Immature natural killer cell (primary cell): ENCODE measurements around the gene CELF3. TPM values are rescaled to one million over a fixed set of nuclear protein-coding genes. Genes with fewer than 3 reads are reported as not detected.

ENCODE experiments used
- DNase-seq, 3 donors: peaks; one replicate each; pipeline ENCODE4 v3.0.0; 2022; ENCODE audit warnings: mixed read lengths in 1 of 3
- H3K27ac Mint-ChIP-seq, 6 donors: one replicate each; pipeline ENCODE4 v1.8.0; 2020; ENCODE audit warnings: mixed read lengths in 6 of 6, mild to moderate bottlenecking in 5 of 6, inconsistent platforms in 4 of 6, moderate library complexity in 3 of 6
- H3K27me3 Mint-ChIP-seq, 3 donors: one replicate each; pipeline ENCODE4 v1.8.0; 2020 to 2021; ENCODE audit warnings: low read depth in 3 of 3, mild to moderate bottlenecking in 3 of 3, mixed read lengths in 3 of 3, moderate library complexity in 3 of 3, inconsistent platforms in 1 of 3
- H3K36me3 Mint-ChIP-seq, 3 donors: one replicate each; pipeline ENCODE4 v1.8.0; 2020; ENCODE audit warnings: mixed read lengths in 3 of 3, inconsistent platforms in 2 of 3, mild to moderate bottlenecking in 2 of 3
- H3K4me1 Mint-ChIP-seq, 2 donors: one replicate each; pipeline ENCODE4 v1.8.0; 2020; ENCODE audit warnings: inconsistent platforms in 2 of 2, mild to moderate bottlenecking in 2 of 2, mixed read lengths in 2 of 2, moderate library complexity in 1 of 2
- H3K4me3 Mint-ChIP-seq, 5 donors: one replicate each; pipeline ENCODE4 v1.8.0; 2020; ENCODE audit warnings: mild to moderate bottlenecking in 5 of 5, mixed read lengths in 5 of 5, inconsistent platforms in 3 of 5, moderate library complexity in 3 of 5
- H3K9me3 Mint-ChIP-seq, 6 donors: one replicate each; pipeline ENCODE4 v1.8.0; 2020; ENCODE audit warnings: mild to moderate bottlenecking in 6 of 6, mixed read lengths in 6 of 6, inconsistent platforms in 4 of 6, moderate library complexity in 3 of 6
- polyA plus RNA-seq, 3 donors: library from polyadenylated mRNA; unstranded; fragments of 300-500 nt; fragmentation: Illumina TruSeq; gene quantifications; one replicate each; pipeline ENCODE4 v1.2.3, GENCODE V29; 2021

Gene CELF3
- polyA plus RNA-seq, 3 donors from 2014 or later = not detected

DNA sequence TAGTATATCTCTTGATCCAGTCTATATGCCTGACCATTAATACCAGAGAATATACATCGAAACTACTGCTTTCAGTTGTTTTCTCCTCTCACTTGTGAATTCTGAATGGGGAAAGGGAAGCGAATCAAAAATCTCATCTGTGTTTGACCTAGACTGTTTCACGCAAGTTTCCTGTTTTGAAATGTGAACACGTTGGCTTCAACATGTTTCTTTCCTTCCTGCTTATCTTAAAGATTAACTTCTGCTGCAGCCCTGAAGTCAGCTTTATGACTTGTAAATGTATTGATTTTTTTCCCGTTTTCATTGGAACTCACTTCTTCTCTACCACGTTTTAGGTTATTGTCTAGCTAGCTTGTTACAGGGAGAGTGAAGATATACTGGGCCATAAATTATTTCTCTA is 54.9 kb downstream of the CELF3 start:
- DNase-seq = no peak
- H3K27me3 Mint-ChIP-seq = no peaks in the 10 kb centered on the region
- peaks cover 13 to 38% (median 14%) of the 10 kb centered on the region in 3 donors for H3K36me3 Mint-ChIP-seq
- no peak overlapping the region for H3K4me3 Mint-ChIP-seq
- peak overlapping the region in 4 of 6 donors; percentile 8 to 68 (median 43) for H3K27ac Mint-ChIP-seq
- peaks cover 5 to 12% of the 10 kb centered on the region in 2 donors for H3K4me1 Mint-ChIP-seq
- no peaks in the 10 kb centered on the region for H3K9me3 Mint-ChIP-seq

DNA sequence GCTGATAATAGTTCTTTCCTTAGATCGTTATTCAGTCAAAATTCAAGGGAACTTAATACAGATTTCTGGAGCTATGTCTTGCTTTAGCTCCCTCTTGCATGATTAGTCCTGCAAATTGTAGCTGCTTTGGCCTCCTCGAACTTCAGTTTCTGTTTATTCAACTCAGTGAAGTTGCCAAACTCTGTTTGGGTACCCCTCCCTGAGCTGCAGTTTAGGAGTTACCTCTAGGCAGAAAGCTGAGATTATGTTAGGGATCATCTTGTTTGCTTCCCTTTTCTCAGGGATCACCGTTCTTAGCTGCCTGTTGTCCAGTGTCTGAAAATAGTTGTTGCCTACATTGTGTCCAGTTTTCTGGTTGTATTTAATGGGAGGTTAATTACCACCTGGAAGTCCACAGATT is 61.2 kb downstream of the CELF3 start:
- DNase-seq = no peak
- Mint-ChIP-seq H3K27ac (no peak overlapping the region), H3K9me3 (no peaks in the 10 kb centered on the region), H3K27me3 (peaks cover 0 to 1% (median 0%) of the 10 kb centered on the region in 3 donors), H3K36me3 (peaks cover 4 to 16% (median 7%) of the 10 kb centered on the region in 3 donors), H3K4me3 (no peak overlapping the region), H3K4me1 (peaks cover 18 to 24% of the 10 kb centered on the region in 2 donors)

DNA sequence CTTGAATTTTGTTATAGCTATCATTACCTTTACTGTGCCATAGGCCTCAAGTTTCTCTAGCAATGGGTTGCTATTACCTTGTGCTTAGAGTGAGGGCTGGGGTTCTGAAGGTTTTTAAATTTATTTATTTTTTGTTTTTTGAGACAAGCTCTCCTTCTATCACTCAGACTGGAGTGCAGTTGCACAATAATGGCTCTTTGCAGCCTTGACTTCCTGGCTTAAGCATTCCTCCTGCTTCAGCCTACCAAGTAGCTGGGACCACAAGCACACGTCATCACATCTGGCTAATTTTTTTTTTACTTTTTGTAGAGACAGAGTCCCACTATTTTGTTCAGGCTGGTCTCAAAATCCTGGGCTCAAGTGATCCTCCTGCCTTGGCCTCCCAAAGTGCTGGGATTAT is 63.2 kb downstream of the CELF3 start:
- H3K4me1 Mint-ChIP-seq = peaks cover 18 to 24% of the 10 kb centered on the region in 2 donors
- DNase-seq = no peak
- peak overlapping the region in 1 of 6 donors; percentile 44 for H3K27ac Mint-ChIP-seq
- H3K36me3 Mint-ChIP-seq = peaks cover 4% of the 10 kb centered on the region in 3 donors
- peaks cover 0 to 1% (median 0%) of the 10 kb centered on the region in 3 donors for H3K27me3 Mint-ChIP-seq
- no peak overlapping the region for H3K4me3 Mint-ChIP-seq
- H3K9me3 Mint-ChIP-seq = no peaks in the 10 kb centered on the region

Other genes starting within 250 kb of the CELF3 start
- under 1 TPM in 1 of 3 donors, not detected in 2; 0.87 TPM for gene CGN, start 205.4 kb downstream of the CELF3 start, polyA plus RNA-seq
- gene TUFT1, start 176.5 kb downstream of the CELF3 start, polyA plus RNA-seq = 1 to 10 TPM in 2 of 3 donors, under 1 TPM in 1; 0.83 to 4.2 (median 1.3) TPM
- 10 to 100 TPM in 1 of 3 donors, 1 to 10 TPM in 2; 4.4 to 12.7 (median 9.0) TPM for gene SNX27, start 104.8 kb downstream of the CELF3 start, polyA plus RNA-seq
- not detected for gene RIIAD1, start 4.7 kb upstream of the CELF3 start, polyA plus RNA-seq
- gene MRPL9, start 46.7 kb upstream of the CELF3 start, polyA plus RNA-seq = 100 to 1,000 TPM; 120 to 128 (median 128) TPM
- gene TDRKH, start 73.7 kb upstream of the CELF3 start, polyA plus RNA-seq = 10 to 100 TPM; 12.0 to 16.1 (median 16.0) TPM
- gene LINGO4, start 88.6 kb upstream of the CELF3 start, polyA plus RNA-seq = 1 to 10 TPM in 1 of 3 donors, not detected in 2; 1.3 TPM
- 1 to 10 TPM in 2 of 3 donors, under 1 TPM in 1; 0.40 to 1.6 (median 1.4) TPM for gene RORC, start 115.0 kb upstream of the CELF3 start, polyA plus RNA-seq
- under 1 TPM; 0.22 to 0.52 (median 0.32) TPM for gene C2CD4D, start 123.0 kb upstream of the CELF3 start, polyA plus RNA-seq
- gene THEM5, start 136.9 kb upstream of the CELF3 start, polyA plus RNA-seq = under 1 TPM in 1 of 3 donors, not detected in 2; 0.56 TPM
- gene THEM4, start 192.7 kb upstream of the CELF3 start, polyA plus RNA-seq = 10 to 100 TPM; 29.9 to 38.1 (median 36.7) TPM